B cell (primary cell): ENCODE measurements around the gene LRRC61. TPM values are rescaled to one million over a fixed set of nuclear protein-coding genes. Genes with fewer than 3 reads are reported as not detected.

Source experiments
- ATAC-seq: fragments of 200-7000 bp; cut with Tn5 transposase; one replicate; pipeline ENCODE4 v1.10.0; 2021; ENCODE audit warnings: low read depth, mild to moderate bottlenecking, moderate number of reproducible peaks, moderate library complexity
- CTCF ChIA-PET: fragments of 350-600 bp; sonication (Branson Sonifier 250); formaldehyde crosslinking; loops from one replicate; lab custom pipeline; 2021; ENCODE audit warnings: antibody characterized with exemption, inconsistent platforms; lab: Charles Lee
- POLR2A ChIA-PET: fragments of 350-600 bp; sonication (Branson Sonifier 250); formaldehyde crosslinking; loops from one replicate; lab custom pipeline; 2021; ENCODE audit warnings: antibody characterized with exemption; lab: Charles Lee
- DNase-seq: peaks from one replicate; pipeline ENCODE4 v3.0.0; 2013
- H2AFZ ChIP-seq: 2 replicates; pipeline ENCODE4 v1.6.1; 2012; ENCODE audit warnings: mild to moderate bottlenecking, low read depth, low read length; ENCODE audit not compliant: insufficient read depth, poor library complexity, severe bottlenecking
- H3K27ac ChIP-seq, 2 donors: 1 replicate in 1 of 2; 2 replicates in 1 of 2; pipeline ENCODE4 v1.5.1; 2012 to 2013; ENCODE audit warnings: low read length in 2 of 2, mild to moderate bottlenecking in 2 of 2, moderate library complexity in 1 of 2
- H3K27me3 ChIP-seq, 4 experiments: fragments of 200-600 bp in 1 of 4; sonication (generic) in 1 of 4; replicated peaks in 1 of 4; 1 replicate in 2 of 4; 2 replicates in 2 of 4; pipeline versions ENCODE4 v1.6.1 to v1.7.0; 2013 to 2016; ENCODE audit warnings: low read length in 3 of 4, mild to moderate bottlenecking in 2 of 4, mixed read lengths in 1 of 4, moderate library complexity in 1 of 4; ENCODE audit not compliant: insufficient read depth in 4 of 4, control insufficient read depth in 3 of 4; ENCODE audit errors: control extremely low read depth in 1 of 4
- H3K36me3 ChIP-seq, 2 experiments: replicated peaks in 1 of 2; 1 replicate in 1 of 2; 2 replicates in 1 of 2; pipeline versions ENCODE4 v1.6.1 to v1.7.1; 2013; ENCODE audit warnings: low read length in 1 of 2; ENCODE audit not compliant: insufficient read depth in 2 of 2, control insufficient read depth in 1 of 2; ENCODE audit errors: control extremely low read depth in 1 of 2, extremely low read depth in 1 of 2
- H3K4me1 ChIP-seq, 2 donors: fragments of 200-600 bp in 1 of 2; sonication (generic) in 1 of 2; 1 replicate in 1 of 2; 2 replicates in 1 of 2; pipeline versions ENCODE4 v1.5.1 to v1.6.1; 2013 to 2017; ENCODE audit warnings: low read length in 2 of 2; ENCODE audit not compliant: control insufficient read depth in 2 of 2, insufficient read depth in 2 of 2
- H3K4me2 ChIP-seq: replicated peaks from 2 replicates; pipeline ENCODE3; 2012; ENCODE audit warnings: mild to moderate bottlenecking, low read depth, low read length; ENCODE audit not compliant: poor library complexity, severe bottlenecking
- H3K4me3 ChIP-seq, 5 experiments: fragments of 200-600 bp in 1 of 5; sonication (generic) in 1 of 5; 1 replicate in 3 of 5; 2 replicates in 2 of 5; pipeline versions ENCODE4 v1.5.1 to v1.7.0; 2011 to 2016; ENCODE audit warnings: low read length in 4 of 5, mild to moderate bottlenecking in 4 of 5, low read depth in 2 of 5, control low read depth in 1 of 5, moderate library complexity in 1 of 5; ENCODE audit not compliant: insufficient read depth in 1 of 5; ENCODE audit errors: control extremely low read depth in 1 of 5, extremely low read depth in 1 of 5
- H3K79me2 ChIP-seq: fragments of 200-600 bp; sonication (generic); one replicate; pipeline ENCODE4 v1.6.0; 2016; ENCODE audit warnings: low read length; ENCODE audit not compliant: control insufficient read depth, insufficient read depth
- H3K9ac ChIP-seq: fragments of 200-600 bp; sonication (generic); 2 replicates; pipeline ENCODE4 v1.6.1; 2017; ENCODE audit warnings: mild to moderate bottlenecking, low read length, moderate library complexity
- H3K9me3 ChIP-seq, 3 donors: one replicate each; pipeline versions ENCODE4 v1.6.1 to v1.7.1; 2013; ENCODE audit warnings: low read length in 2 of 3; ENCODE audit not compliant: control insufficient read depth in 2 of 3, insufficient read depth in 1 of 3; ENCODE audit errors: control extremely low read depth in 1 of 3
- H4K20me1 ChIP-seq: 2 replicates; pipeline ENCODE4 v1.6.0; 2012; ENCODE audit warnings: mild to moderate bottlenecking, low read length; ENCODE audit not compliant: insufficient read depth, control insufficient read depth, poor library complexity, severe bottlenecking
- H3K27ac Mint-ChIP-seq: one replicate; pipeline ENCODE4 v1.8.0; 2021; ENCODE audit warnings: mixed read lengths
- H3K27me3 Mint-ChIP-seq: one replicate; pipeline ENCODE4 v1.8.0; 2021; ENCODE audit warnings: mixed read lengths
- H3K4me1 Mint-ChIP-seq: one replicate; pipeline ENCODE4 v1.8.0; 2021; ENCODE audit warnings: mixed read lengths
- H3K4me3 Mint-ChIP-seq: one replicate; pipeline ENCODE4 v1.8.0; 2021; ENCODE audit warnings: mixed read lengths
- H3K9me3 Mint-ChIP-seq: one replicate; pipeline ENCODE4 v1.8.0; 2022; ENCODE audit warnings: mixed read lengths; ENCODE audit not compliant: insufficient read depth
- CTCF ChIP-seq: fragments of 200-600 bp; IDR thresholded peaks from one replicate; pipeline ENCODE4 v1.8.0; 2022; ENCODE audit warnings: antibody characterized with exemption, mild to moderate bottlenecking
- EZH2 ChIP-seq: IDR thresholded peaks from 2 replicates; pipeline ENCODE4 v1.6.1; 2012; ENCODE audit warnings: borderline replicate concordance, low read depth, mild to moderate bottlenecking, moderate library complexity, low read length; ENCODE audit not compliant: insufficient read depth, poor library complexity, severe bottlenecking
- WGBS: methylation state at CpG from one replicate; pipeline ENCODE4 v1.1.5; 2013; ENCODE audit warnings: missing lambda C conversion rate; ENCODE audit not compliant: insufficient coverage; 5-methylcytosine and 5-hydroxymethylcytosine counted together
- intact Hi-C: fragments of 100-400 bp; cut with micrococcal nuclease; formaldehyde crosslinking; loops from one replicate; pipeline ENCODE4 v1.10.0; 2022
- polyA plus RNA-seq: library from polyadenylated mRNA; depleted of rRNA; stranded (reverse); fragments of >200 nt; gene quantifications from 2 replicates; pipeline ENCODE4 v1.2.3, GENCODE V29; 2012
- total RNA-seq, 2 donors: library from RNA; stranded (reverse); fragments of 120-200 nt in 1 of 2; gene quantifications; 1 replicate in 1 of 2; 2 replicates in 1 of 2; pipeline versions ENCODE4 v1.2.3 to v1.2.4, GENCODE V29; 2013 to 2022

The LRRC61 gene
- total and polyA plus RNA-seq, 2 donors (not counting 1 experiment from before 2014, with no cell fraction given): 12.8 to 12.9 TPM

- no peak overlapping the region for H3K27ac ChIP-seq
- H3K4me1 Mint-ChIP-seq: peaks cover 3% of the 10 kb centered on the region
- H3K27me3 ChIP-seq: no peaks in the 10 kb centered on the region
- no peak for TF ChIP-seq EZH2
- no peak for TF ChIP-seq CTCF
- H3K27me3 Mint-ChIP-seq: no peaks in the 10 kb centered on the region
- H3K4me3 Mint-ChIP-seq: no peak overlapping the region
- ChIA-PET POLR2A (no interaction called here), CTCF (interaction anchor here (1.0 kb wide), 1 partner anchor 11 kb away, joined by 3 read pairs; no protein-coding TSS in a partner anchor)
- no peak overlapping the region for H2AFZ ChIP-seq
- DNase-seq (no peak), ATAC-seq (no peak)
- no peak overlapping the region for H3K4me2 ChIP-seq
- no peaks in the 10 kb centered on the region for H3K9me3 Mint-ChIP-seq
- no peaks in the 10 kb centered on the region for H4K20me1 ChIP-seq
- H3K27ac Mint-ChIP-seq: no peak overlapping the region
- intact Hi-C loops: no loop called here
- no peak overlapping the region for H3K9ac ChIP-seq
- no peak overlapping the region for H3K4me3 ChIP-seq
- 97% methylated on average over 16 of the region's 19 CpGs for WGBS
- H3K36me3 ChIP-seq: peaks cover 0 to 34% of the 10 kb centered on the region in 2 experiments
- no peaks in the 10 kb centered on the region for H3K4me1 ChIP-seq
- no peaks in the 10 kb centered on the region for H3K79me2 ChIP-seq
- H3K9me3 ChIP-seq: no peaks in the 10 kb centered on the region
Measured at GRCh38 chr7:150330211-150330885, 7.2 kb downstream of the LRRC61 start.

GRCh38 chr7:150332852-150333635 lies 9.9 kb downstream of the LRRC61 start:
- TF ChIP-seq EZH2 (no peak), CTCF (no peak)
- H3K4me1 ChIP-seq: no peaks in the 10 kb centered on the region
- Mint-ChIP-seq H3K4me3 (no peak overlapping the region), H3K9me3 (no peaks in the 10 kb centered on the region), H3K27me3 (no peaks in the 10 kb centered on the region), H3K27ac (no peak overlapping the region), H3K4me1 (no peaks in the 10 kb centered on the region)
- no peak overlapping the region for H2AFZ ChIP-seq
- WGBS: 96% methylated on average over 18 of the region's 18 CpGs
- ATAC-seq: no peak
- H4K20me1 ChIP-seq: no peaks in the 10 kb centered on the region
- CTCF ChIA-PET: no interaction called here
- H3K36me3 ChIP-seq: peaks cover 0 to 14% of the 10 kb centered on the region in 2 experiments
- no peak overlapping the region for H3K4me2 ChIP-seq
- POLR2A ChIA-PET: no interaction called here
- no peaks in the 10 kb centered on the region for H3K79me2 ChIP-seq
- no peaks in the 10 kb centered on the region for H3K9me3 ChIP-seq
- H3K27ac ChIP-seq: no peak overlapping the region
- intact Hi-C loops: no loop called here
- no peak overlapping the region for H3K9ac ChIP-seq
- H3K4me3 ChIP-seq: no peak overlapping the region
- no peak for DNase-seq
- no peaks in the 10 kb centered on the region for H3K27me3 ChIP-seq
